HG03378 (cell line): ENCODE results near the gene SLC15A1.

Experiments used
- ATAC-seq: cut with Tn5 transposase; IDR thresholded peaks from one replicate; pipeline ENCODE4 v1.9.1; 2021; ENCODE audit warnings: mild to moderate bottlenecking, moderate library complexity; ENCODE audit not compliant: unreplicated experiment

Gene SLC15A1

GRCh38 chr13:98752467-98753290 lies at the start of gene SLC15A1:
Gene SLC15A1 (minus strand): TSS chr13:98752672. CDS start chr13:98752598, 74 bp downstream.
- ATAC-seq = no peak

- no peak for ATAC-seq
These were observed 49.4 kb upstream of the SLC15A1 start for GRCh38 chr13:98801626-98802418.

GRCh38 chr13:98800078-98800477 lies 47.6 kb upstream of the SLC15A1 start:
- no peak for ATAC-seq

- ATAC-seq = no peak
These were observed 46.6 kb upstream of the SLC15A1 start for GRCh38 chr13:98798849-98799645.

GRCh38 chr13:98797456-98797855 lies 45.0 kb upstream of the SLC15A1 start:
- no peak for ATAC-seq

GRCh38 chr13:98796798-98797197 lies 44.3 kb upstream of the SLC15A1 start:
- no peak for ATAC-seq

- ATAC-seq = no peak
These were observed 43.7 kb upstream of the SLC15A1 start for GRCh38 chr13:98796191-98796590.

GRCh38 chr13:98795220-98795619 lies 42.7 kb upstream of the SLC15A1 start:
- no peak for ATAC-seq

GRCh38 chr13:98794498-98794897 lies 42.0 kb upstream of the SLC15A1 start:
- no peak for ATAC-seq

GRCh38 chr13:98792785-98793495 lies 40.5 kb upstream of the SLC15A1 start:
- no peak for ATAC-seq

- no peak for ATAC-seq
These were observed 39.8 kb upstream of the SLC15A1 start for GRCh38 chr13:98792321-98792720.

GRCh38 chr13:98791611-98792010 lies 39.1 kb upstream of the SLC15A1 start:
- ATAC-seq = no peak

GRCh38 chr13:98787996-98788395 lies 35.5 kb upstream of the SLC15A1 start:
- no peak for ATAC-seq

- ATAC-seq = no peak
These were observed 34.7 kb upstream of the SLC15A1 start for GRCh38 chr13:98787173-98787572.

- no peak for ATAC-seq
These were observed 33.6 kb upstream of the SLC15A1 start for GRCh38 chr13:98786023-98786422.

- ATAC-seq = no peak
These were observed 32.9 kb upstream of the SLC15A1 start for GRCh38 chr13:98785405-98785804.

GRCh38 chr13:98784666-98785065 lies 32.2 kb upstream of the SLC15A1 start:
- ATAC-seq = no peak

- ATAC-seq = no peak
These were observed 31.5 kb upstream of the SLC15A1 start for GRCh38 chr13:98783856-98784478.

- ATAC-seq = no peak
These were observed 30.2 kb upstream of the SLC15A1 start for GRCh38 chr13:98782654-98783053.

GRCh38 chr13:98781905-98782304 lies 29.4 kb upstream of the SLC15A1 start:
- ATAC-seq = no peak
